HG02981 (cell line): ENCODE measurements around the gene ITPR2.
"Not testable (repeated sequence)": the region's sequence is repeated elsewhere in the genome, so short reads cannot be mapped to it uniquely, and the experiment has no call there.

Experiments
- ATAC-seq: cut with Tn5 transposase; IDR thresholded peaks from one replicate; pipeline ENCODE4 v1.9.1; 2021; ENCODE audit warnings: mild to moderate bottlenecking, moderate library complexity; ENCODE audit not compliant: unreplicated experiment

The ITPR2 gene

DNA sequence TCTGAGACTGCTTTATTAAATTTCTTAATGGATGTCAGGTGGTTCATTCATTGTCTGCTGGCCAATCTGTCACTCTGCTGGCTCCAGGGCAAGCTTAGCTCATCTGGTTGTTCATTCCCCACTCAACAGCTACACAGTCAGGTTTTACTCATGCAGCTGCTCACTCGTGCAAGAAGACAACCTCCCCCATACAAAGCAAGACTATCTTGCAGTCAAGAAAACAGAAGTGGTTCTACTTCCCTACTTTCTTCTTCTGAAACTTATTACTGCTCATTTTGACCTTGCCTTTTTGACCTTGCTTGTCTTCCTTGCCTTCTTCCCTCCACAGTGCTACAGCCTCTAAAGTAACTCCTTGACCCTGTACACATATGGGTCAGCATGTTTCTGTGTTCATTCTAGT lies 359.7 kb downstream of the ITPR2 start:
- peak; percentile 87 for ATAC-seq

- peak; percentile 74 for ATAC-seq
Measured at GRCh38 chr12:26471560-26471959, 361.4 kb downstream of the ITPR2 start.

DNA sequence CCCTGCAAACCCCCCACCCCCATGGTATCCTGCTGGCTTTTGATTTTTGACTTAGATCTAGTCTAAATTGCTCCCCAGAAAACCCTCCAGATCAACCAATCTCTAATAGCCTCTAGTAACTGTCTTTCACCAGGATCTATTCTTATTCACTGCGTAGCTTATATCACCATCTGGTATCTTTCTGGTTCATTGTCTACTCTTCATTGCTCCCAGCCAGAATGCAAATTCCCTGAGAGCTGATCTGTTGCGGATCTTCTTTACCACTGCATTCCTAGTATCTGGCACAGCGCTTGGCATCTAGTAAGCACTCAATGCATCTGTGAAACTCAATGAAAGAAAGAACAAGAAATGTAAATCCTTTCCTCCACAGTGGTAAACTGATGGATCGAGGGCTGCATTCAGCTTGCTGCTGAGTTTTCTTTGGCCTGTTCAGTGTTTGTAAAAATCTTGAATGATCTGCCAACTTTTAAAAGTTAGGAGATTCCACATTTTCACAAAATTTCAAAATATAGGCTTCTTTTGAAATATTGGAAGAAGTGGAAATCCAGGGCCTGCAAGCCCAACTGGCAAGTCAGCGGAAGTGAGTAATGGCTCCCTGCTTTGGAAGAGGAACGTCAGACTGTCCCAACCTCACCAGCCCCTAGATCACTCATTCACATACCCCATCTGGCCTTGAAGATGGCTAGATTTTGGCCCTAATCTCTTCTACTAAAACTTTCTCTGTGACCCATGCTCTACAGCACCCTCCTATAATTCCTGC lies 363.4 kb downstream of the ITPR2 start:
- ATAC-seq, result no peak

GRCh38 chr12:26467351-26467750 lies 365.6 kb downstream of the ITPR2 start:
- no peak for ATAC-seq

GRCh38 chr12:26466726-26467125 lies 366.3 kb downstream of the ITPR2 start:
- no peak for ATAC-seq

- no peak for ATAC-seq
Measured at GRCh38 chr12:26465419-26466097, 367.4 kb downstream of the ITPR2 start.

GRCh38 chr12:26461776-26462175 lies 371.2 kb downstream of the ITPR2 start:
- ATAC-seq, result no peak

- no peak for ATAC-seq
Measured at GRCh38 chr12:26460361-26460760, 372.6 kb downstream of the ITPR2 start.

GRCh38 chr12:26455936-26456574 lies 376.9 kb downstream of the ITPR2 start:
- no peak for ATAC-seq

GRCh38 chr12:26453246-26453645 lies 379.7 kb downstream of the ITPR2 start:
- no peak for ATAC-seq

DNA sequence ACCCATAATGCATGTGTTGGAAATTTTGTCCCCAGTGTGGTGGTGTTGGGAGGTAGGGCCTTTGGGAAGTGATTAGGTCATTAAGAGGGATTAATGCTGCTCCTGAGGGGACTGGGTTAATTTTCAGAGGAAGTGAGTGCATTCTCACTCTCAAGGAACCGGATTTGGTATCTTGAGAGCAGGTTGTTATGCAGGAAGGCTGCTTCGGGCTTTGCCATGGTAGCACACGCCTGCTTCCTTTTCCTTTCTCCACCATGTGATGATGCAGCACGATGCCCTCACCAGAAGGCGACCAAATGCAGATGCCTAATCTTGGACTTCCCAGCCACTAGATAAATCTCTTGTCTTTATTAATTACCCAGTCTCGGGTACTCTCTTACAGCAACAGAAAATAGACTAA lies 380.5 kb downstream of the ITPR2 start:
- ATAC-seq, result no peak

DNA sequence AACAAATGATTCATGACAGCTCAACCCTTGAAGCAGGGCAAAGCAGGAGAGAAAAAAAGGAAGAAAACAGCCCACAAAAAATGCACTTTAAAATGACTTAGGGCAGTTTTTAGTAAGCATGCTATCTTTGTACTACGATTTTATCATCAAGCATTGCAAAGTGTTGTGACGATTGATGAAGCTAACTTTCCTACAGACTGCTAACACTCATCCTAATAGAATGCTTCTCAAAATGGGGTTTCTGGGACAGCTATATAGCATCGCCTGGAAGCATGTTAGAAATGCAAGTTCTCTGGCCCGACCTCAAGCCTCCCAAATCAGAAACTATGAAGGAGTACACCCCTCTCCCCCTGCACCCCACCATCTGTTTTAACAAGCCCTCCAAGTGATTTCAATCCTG lies 381.2 kb downstream of the ITPR2 start:
- no peak for ATAC-seq

GRCh38 chr12:26445909-26446308 lies 387.1 kb downstream of the ITPR2 start:
- ATAC-seq, result no peak

GRCh38 chr12:26443309-26443708 lies 389.7 kb downstream of the ITPR2 start:
- ATAC-seq, result no peak

DNA sequence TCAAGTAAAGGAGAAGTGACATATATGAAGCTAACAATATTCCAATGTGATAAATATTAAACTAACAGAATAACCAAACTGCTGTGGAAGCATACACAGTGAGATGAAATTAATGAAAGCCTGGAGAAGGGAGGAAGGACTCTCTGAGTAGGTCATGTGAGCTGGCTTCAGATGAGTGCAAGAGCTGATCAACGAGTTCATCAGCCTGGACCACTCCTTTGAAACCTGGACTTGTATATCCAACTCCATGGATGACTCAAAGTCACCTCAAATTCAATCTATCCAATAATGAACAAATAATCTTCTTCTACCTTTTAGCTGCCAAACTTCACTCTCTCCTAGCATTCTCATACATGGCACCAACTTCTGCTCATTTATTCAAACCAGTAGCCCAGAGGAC lies 391.6 kb downstream of the ITPR2 start:
- ATAC-seq, result no peak

- ATAC-seq, result no peak
Measured at GRCh38 chr12:26435069-26435404, 398.0 kb downstream of the ITPR2 start.

- ATAC-seq, result no peak
Measured at GRCh38 chr12:26434299-26435068, 398.5 kb downstream of the ITPR2 start.

DNA sequence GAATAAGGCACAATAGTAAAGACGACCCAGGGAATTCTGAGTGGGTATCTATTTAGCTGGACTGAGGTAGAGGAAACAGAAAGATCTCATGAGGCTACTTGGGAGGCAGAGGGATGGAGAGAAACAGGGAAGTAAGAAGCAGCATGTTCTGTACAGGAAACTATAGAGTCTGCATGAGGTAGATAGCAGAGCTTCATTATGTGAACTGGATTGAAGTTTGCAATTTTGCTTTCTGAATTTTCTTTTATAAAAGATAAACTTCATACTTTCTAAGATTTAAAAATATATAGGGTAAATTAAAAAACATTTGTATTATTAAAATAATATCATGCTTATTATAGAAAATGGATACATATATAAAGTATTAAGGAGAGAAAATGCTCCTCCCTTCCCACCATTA lies 399.3 kb downstream of the ITPR2 start:
- ATAC-seq, result not testable (repeated sequence)

DNA sequence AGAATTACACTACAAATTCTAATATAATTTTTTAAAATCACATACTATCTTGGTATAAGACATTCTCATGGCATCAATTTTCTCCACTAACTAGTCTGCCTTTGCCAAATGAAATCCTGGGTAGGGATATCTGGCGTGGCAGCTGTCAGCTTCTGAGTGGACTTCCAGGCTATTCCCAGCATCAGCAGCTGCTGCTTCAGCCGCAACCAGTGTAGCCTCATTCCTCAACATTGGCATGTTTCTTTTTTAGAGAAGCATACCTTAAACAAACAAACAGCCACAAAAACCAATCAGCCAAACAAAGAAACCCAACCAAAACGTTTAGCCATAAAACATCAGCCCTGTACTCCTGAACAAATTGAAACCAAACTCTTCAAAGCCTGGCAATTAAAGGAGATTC lies 401.8 kb downstream of the ITPR2 start:
- no peak for ATAC-seq

GRCh38 chr12:26430596-26430995 lies 402.4 kb downstream of the ITPR2 start:
- not testable (repeated sequence) for ATAC-seq

GRCh38 chr12:26429070-26429691 lies 403.8 kb downstream of the ITPR2 start:
- ATAC-seq, result no peak
